Naive thymus-derived CD8-positive, alpha-beta T cell (primary cell): Measurements from ENCODE around the gene CMTM1. TPM values are rescaled to one million over a fixed set of nuclear protein-coding genes. Genes with fewer than 3 reads are reported as not detected.

ENCODE experiments used
- ATAC-seq, 2 donors: fragments of 150-1000 bp; cut with Tn5 transposase in 1 of 2; sonication (Bioruptor Pico), chemical (Tn5 transposase) in 1 of 2; 1 replicate in 1 of 2; 2 replicates in 1 of 2; pipeline ENCODE4 v1.10.0; 2021; ENCODE audit warnings: mild to moderate bottlenecking in 2 of 2, moderate library complexity in 2 of 2
- POLR2A ChIA-PET: fragments of 350-600 bp; sonication (Branson Sonifier 250); formaldehyde crosslinking; loops from one replicate; lab custom pipeline; 2021; ENCODE audit warnings: antibody characterized with exemption; lab: Charles Lee
- DNase-seq, 10 donors: peaks; one replicate each; pipeline versions ENCODE4 v3.0.0 to v3.0.0-alpha.2; 2020 to 2022
- H3K27ac Mint-ChIP-seq, 10 donors: one replicate each; pipeline ENCODE4 v1.8.0; 2020 to 2022; ENCODE audit warnings: mild to moderate bottlenecking in 10 of 10, mixed read lengths in 10 of 10, moderate library complexity in 4 of 10, inconsistent platforms in 1 of 10
- H3K27me3 Mint-ChIP-seq, 5 donors: one replicate each; pipeline ENCODE4 v1.8.0; 2021 to 2022; ENCODE audit warnings: mixed read lengths in 5 of 5
- H3K36me3 Mint-ChIP-seq, 3 donors: one replicate each; pipeline ENCODE4 v1.8.0; 2020 to 2022; ENCODE audit warnings: mixed read lengths in 3 of 3, mild to moderate bottlenecking in 2 of 3, inconsistent platforms in 1 of 3
- H3K4me1 Mint-ChIP-seq, 4 donors: one replicate each; pipeline ENCODE4 v1.8.0; 2021 to 2022; ENCODE audit warnings: mixed read lengths in 4 of 4
- H3K4me3 Mint-ChIP-seq, 10 donors: one replicate each; pipeline ENCODE4 v1.8.0; 2020 to 2022; ENCODE audit warnings: mild to moderate bottlenecking in 10 of 10, mixed read lengths in 10 of 10, moderate library complexity in 6 of 10, inconsistent platforms in 1 of 10
- H3K9me3 Mint-ChIP-seq, 9 donors: one replicate each; pipeline ENCODE4 v1.8.0; 2020 to 2022; ENCODE audit warnings: mixed read lengths in 9 of 9, mild to moderate bottlenecking in 3 of 9, inconsistent platforms in 1 of 9, moderate library complexity in 1 of 9
- polyA plus RNA-seq, 3 donors: library from polyadenylated mRNA; unstranded; fragments of 300-500 nt; fragmentation: Illumina TruSeq; gene quantifications; one replicate each; pipeline ENCODE4 v1.2.3, GENCODE V29; 2021
- total RNA-seq, 8 experiments: library from RNA in 2 of 8; stranded (reverse) in 2 of 8; gene quantifications; one replicate each; pipeline ENCODE4 v1.2.3 and lab custom pipeline; 2021 to 2026

The CMTM1 gene
- total and polyA plus RNA-seq, 5 experiments from 2014 or later = 0.48 to 3.9 (median 2.0) TPM; not detected in 1

DNA sequence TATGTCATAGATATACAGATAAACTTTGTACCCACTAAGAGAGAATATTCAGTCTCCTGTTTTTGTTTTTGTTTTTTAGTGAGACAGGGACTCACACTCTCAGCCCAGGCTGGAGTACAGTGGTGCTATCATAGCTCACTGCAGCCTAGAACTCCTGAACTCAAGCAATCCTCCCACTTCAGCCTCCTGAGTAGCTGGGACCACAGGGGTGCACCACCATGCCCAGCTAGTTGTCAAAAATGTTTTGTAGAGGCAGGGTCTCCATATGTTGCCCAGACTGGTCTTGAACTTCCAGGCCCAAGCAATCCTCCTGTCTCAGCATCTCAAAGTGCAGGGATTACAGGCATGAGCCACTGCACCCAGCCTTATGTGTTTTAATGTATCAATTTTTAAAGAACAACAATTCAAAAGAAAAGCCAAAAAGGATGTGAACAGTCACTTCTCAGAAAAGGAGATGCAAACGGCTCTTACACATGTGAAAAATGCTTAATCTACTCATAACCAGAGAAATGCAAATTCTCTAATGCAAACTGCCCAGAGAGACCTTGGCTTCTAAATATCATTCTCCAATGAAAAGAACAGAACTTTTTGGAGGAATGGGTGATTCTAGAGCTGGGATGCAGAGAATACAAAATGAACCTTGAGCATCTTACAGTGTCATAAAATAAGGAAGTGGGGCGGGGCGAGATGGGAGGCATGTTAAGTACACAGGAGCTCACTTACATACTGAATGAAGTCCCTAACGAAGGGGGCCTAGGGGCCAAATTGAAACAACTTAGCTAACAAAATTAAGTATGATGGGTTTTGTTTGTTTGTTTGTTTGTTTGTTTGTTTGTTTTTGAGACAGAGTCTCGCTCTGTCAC is 31.0 kb downstream of the CMTM1 start:
- H3K27ac Mint-ChIP-seq = peak overlapping the region in 9 of 10 donors; percentile 27 to 77 (median 56)
- H3K36me3 Mint-ChIP-seq = peaks cover 0 to 6% (median 0%) of the 10 kb centered on the region in 3 donors
- peaks cover 10 to 40% (median 35%) of the 10 kb centered on the region in 4 donors for H3K4me1 Mint-ChIP-seq
- DNase-seq = no peak
- POLR2A ChIA-PET = interaction anchor here (0.6 to 0.9 kb wide), 3 partner anchors 9 to 161 kb away, joined by 3 to 4 read pairs (median 3); no protein-coding TSS in a partner anchor
- no peak for ATAC-seq
- H3K9me3 Mint-ChIP-seq = peaks cover 0 to 7% (median 0%) of the 10 kb centered on the region in 9 donors
- H3K27me3 Mint-ChIP-seq = peaks cover 0 to 2% (median 0%) of the 10 kb centered on the region in 5 donors
- peak overlapping the region in 2 of 10 donors; percentile 3 to 42 for H3K4me3 Mint-ChIP-seq

DNA sequence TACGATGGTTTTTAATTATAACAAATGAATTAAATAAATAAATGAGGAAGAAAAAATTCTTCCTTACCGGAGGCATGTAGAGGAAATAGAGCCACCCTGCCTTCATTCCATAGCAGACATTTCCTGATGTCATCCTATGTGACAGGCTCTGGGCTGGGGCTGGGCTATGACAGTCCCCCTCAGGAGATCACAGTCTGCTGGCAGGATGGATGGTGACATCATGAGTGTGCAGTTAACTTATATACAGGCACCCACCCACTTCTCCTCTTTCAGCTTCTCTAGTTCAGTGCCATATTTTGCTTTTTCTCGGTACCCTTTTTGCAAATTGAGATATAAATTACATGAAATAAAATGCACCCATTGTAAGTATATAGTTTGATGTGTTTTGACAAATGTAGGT is 31.9 kb downstream of the CMTM1 start:
- POLR2A ChIA-PET = no interaction called here
- H3K36me3 Mint-ChIP-seq = peaks cover 0 to 6% (median 0%) of the 10 kb centered on the region in 3 donors
- ATAC-seq (peak; percentile 50 to 64), DNase-seq (no peak)
- peaks cover 13 to 44% (median 40%) of the 10 kb centered on the region in 4 donors for H3K4me1 Mint-ChIP-seq
- peak overlapping the region in 9 of 10 donors; percentile 0 to 85 (median 59) for H3K27ac Mint-ChIP-seq
- peaks cover 0 to 2% (median 0%) of the 10 kb centered on the region in 5 donors for H3K27me3 Mint-ChIP-seq
- H3K9me3 Mint-ChIP-seq = peaks cover 0 to 7% (median 0%) of the 10 kb centered on the region in 9 donors
- peak overlapping the region in 2 of 10 donors; percentile 14 to 24 for H3K4me3 Mint-ChIP-seq

DNA sequence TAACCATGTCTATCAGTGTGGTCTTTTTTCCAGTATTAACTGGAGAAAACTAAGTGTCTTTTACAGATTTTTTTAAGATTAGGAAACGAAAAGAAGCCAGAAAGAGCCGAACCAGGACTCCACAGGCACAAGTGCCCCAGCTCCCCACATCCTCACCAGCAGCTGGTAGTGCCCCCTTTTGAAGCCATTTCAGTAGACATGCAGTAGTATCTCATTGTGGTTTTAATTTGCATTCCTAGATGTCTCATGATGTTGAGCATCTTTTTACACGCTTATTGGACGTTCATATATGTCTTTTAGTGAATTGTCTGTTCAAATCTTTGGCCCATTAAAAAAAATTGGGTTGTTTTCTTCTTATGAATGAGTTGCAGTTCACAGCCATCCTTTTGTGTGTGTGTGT is 33.5 kb downstream of the CMTM1 start:
- Mint-ChIP-seq H3K27ac (peak overlapping the region in 9 of 10 donors; percentile 8 to 82 (median 41)), H3K9me3 (peaks cover 0 to 7% (median 0%) of the 10 kb centered on the region in 9 donors), H3K4me1 (peaks cover 18 to 53% (median 48%) of the 10 kb centered on the region in 4 donors), H3K36me3 (peaks cover 0 to 6% (median 0%) of the 10 kb centered on the region in 3 donors), H3K4me3 (peak overlapping the region in 5 of 10 donors; percentile 5 to 39 (median 28)), H3K27me3 (peaks cover 0 to 2% (median 0%) of the 10 kb centered on the region in 5 donors)
- POLR2A ChIA-PET = no interaction called here
- DNase-seq = peak in 3 of 10 donors; percentile 31 to 62 (median 57)
- ATAC-seq = peak in 1 of 2 donors; percentile 29

DNA sequence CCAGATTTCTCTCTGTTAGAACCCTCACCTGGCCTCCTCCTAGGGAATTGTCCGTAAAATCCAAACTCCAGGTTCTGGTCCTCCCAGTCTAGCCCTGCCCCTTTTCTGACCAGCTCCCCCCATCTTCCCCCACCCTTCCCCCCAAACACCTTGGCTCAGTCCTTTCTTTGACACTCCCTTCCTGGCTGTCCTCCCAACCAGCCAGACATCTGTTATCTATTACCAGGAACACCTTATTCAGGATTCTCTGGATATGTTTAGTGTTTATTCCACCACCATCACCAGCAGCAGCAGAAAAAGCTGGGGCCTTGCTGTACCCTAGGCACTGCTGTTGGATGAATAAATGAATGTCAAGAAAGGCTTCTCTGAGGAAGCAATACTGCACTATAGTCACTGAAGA is 34.2 kb downstream of the CMTM1 start:
- peak overlapping the region in 4 of 10 donors; percentile 39 to 86 (median 72) for H3K27ac Mint-ChIP-seq
- peaks cover 18 to 53% (median 46%) of the 10 kb centered on the region in 4 donors for H3K4me1 Mint-ChIP-seq
- POLR2A ChIA-PET = no interaction called here
- DNase-seq (no peak), ATAC-seq (no peak)
- peaks cover 0 to 6% (median 0%) of the 10 kb centered on the region in 3 donors for H3K36me3 Mint-ChIP-seq
- H3K27me3 Mint-ChIP-seq = peaks cover 0 to 2% (median 0%) of the 10 kb centered on the region in 5 donors
- peaks cover 0 to 7% (median 0%) of the 10 kb centered on the region in 9 donors for H3K9me3 Mint-ChIP-seq
- peak overlapping the region in 1 of 10 donors; percentile 31 for H3K4me3 Mint-ChIP-seq

DNA sequence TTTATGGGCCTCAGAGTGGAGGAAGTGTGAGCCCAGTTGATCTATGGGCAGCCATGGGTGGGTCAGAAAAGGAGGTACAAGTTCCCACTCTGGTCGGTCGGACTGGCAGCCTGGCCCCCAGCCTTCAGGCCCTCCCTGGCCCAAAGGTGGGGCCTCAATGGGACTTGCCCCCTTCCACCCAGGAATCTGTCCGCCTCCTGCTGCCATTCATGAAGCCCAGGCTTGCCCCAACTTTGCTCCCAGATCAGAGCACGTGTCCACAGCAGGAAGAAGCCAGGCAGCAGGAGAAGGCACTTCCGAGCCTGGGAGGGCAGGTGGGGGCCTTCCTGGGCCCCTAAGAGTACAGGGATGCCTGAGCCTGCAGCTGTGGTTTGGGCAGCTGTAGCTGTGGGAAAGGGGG is 35.2 kb downstream of the CMTM1 start:
- H3K27ac Mint-ChIP-seq = peak overlapping the region in 1 of 10 donors; percentile 29
- peaks cover 0 to 6% (median 0%) of the 10 kb centered on the region in 3 donors for H3K36me3 Mint-ChIP-seq
- H3K4me1 Mint-ChIP-seq = peaks cover 24 to 61% (median 54%) of the 10 kb centered on the region in 4 donors
- DNase-seq = no peak
- peaks cover 0 to 2% (median 0%) of the 10 kb centered on the region in 5 donors for H3K27me3 Mint-ChIP-seq
- peaks cover 0 to 7% (median 0%) of the 10 kb centered on the region in 9 donors for H3K9me3 Mint-ChIP-seq
- POLR2A ChIA-PET = interaction anchor here (0.9 to 1.0 kb wide), 3 partner anchors 12 to 193 kb away, joined by 3 to 10 read pairs (median 3); no protein-coding TSS in a partner anchor
- no peak for ATAC-seq
- H3K4me3 Mint-ChIP-seq = no peak overlapping the region

DNA sequence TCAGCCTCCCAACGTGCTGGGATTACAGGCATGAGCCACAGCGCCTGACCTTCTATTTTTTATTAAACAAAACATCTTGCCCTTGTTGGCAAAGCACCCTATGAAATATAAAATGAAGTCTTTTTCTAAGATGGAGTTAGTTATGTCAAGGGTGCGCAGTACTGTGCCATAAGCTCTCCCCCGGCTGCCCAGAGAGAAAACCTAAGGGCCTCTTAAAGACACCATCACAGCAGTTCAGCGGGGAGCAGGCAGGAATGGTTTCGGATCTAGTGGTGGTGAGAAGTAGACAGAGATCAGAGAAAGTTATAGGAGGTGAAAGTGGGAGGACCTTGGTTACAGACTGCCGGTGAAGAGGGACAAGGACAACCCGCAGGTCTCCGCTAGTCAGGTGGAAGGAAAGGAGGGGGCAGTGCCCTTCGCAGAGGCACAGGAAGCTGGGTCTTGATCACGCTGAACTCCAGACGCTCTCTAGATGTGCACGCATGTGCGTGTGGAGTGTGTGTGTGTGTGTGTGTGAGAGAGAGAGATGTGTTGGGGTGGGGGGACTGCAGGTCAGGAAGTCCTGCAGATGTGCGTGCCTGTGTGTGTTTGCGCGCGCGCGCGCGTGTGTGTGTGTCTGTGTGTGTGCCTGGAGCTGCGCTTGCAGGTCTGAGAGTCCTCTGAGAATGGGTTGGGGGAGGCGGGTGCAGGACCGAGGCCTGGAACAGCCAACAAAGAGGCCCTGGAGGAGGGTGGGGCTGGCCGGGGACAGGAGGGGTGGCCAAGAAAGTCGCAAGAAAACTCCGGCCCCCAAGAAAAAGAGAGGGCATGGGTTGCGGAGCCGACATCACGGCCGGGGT is 37.5 kb downstream of the CMTM1 start:
- Mint-ChIP-seq H3K27ac (peak overlapping the region; percentile 91 to 97 (median 94)), H3K4me1 (peaks cover 22 to 65% (median 57%) of the 10 kb centered on the region in 4 donors), H3K27me3 (peaks cover 0 to 2% (median 0%) of the 10 kb centered on the region in 5 donors), H3K9me3 (peaks cover 0 to 7% (median 0%) of the 10 kb centered on the region in 9 donors), H3K36me3 (peaks cover 0 to 6% (median 0%) of the 10 kb centered on the region in 3 donors), H3K4me3 (peak overlapping the region; percentile 85 to 97 (median 93))
- POLR2A ChIA-PET = interaction anchor here (0.6 to 2.5 kb wide), 23 partner anchors 10 to 1470 kb away, joined by 3 to 33 read pairs (median 5); partner anchors contain the start of genes CKLF, CMTM2, DYNC1LI2 and NAE1
- DNase-seq = peak; percentile 44 to 93 (median 78)
- ATAC-seq = peak; percentile 62 to 76

DNA sequence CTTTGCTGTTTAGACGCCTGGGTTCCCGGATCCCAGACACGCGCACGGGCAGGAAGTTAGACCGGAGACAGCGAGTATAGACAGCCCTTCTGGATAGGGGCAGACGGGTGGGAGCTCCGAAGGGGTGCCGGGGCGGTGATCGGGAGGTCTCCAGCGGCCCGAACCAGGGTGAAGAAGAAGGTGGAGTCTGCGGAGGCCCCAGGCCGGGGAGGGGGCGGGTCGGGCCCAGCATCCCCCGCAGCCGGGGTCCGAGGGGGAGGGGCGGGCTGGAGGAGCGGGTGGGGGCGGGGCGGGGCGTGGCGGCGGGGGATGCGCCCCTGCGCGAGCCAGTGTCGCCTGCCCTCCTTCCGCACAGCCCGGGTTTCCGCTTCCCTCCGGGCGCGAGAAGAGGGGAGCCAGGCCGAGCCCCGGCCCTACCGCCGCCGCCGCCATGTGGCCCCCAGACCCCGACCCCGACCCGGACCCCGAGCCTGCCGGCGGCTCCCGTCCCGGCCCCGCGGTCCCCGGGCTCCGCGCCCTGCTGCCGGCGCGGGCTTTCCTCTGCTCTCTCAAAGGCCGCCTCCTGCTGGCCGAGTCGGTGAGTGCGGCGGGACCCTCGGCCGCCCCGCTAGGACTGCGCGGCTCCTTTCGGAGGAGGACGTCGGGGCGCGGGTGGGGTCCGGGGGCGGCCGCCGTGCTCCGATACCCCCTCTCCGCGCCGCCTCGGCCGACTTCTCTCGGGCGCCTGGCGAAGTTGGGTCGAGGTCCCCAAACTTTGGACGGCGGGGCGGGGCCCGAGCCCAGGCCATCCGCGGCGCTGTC is 38.3 kb downstream of the CMTM1 start, which contains the start of gene CMTM3:
Gene CMTM3, plus strand, starts transcription at position 329 of the 801 bp plus-strand sequence. Its CDS starts 102 bp downstream, at position 431.
- H3K4me1 Mint-ChIP-seq = peaks cover 22 to 62% (median 53%) of the 10 kb centered on the region in 4 donors
- peak; percentile 55 to 62 for ATAC-seq
- POLR2A ChIA-PET = interaction anchor here (0.7 to 2.5 kb wide), 22 partner anchors 11 to 264 kb away, joined by 3 to 33 read pairs (median 5); partner anchors contain the start of genes CKLF, CMTM2, DYNC1LI2 and NAE1

DNA sequence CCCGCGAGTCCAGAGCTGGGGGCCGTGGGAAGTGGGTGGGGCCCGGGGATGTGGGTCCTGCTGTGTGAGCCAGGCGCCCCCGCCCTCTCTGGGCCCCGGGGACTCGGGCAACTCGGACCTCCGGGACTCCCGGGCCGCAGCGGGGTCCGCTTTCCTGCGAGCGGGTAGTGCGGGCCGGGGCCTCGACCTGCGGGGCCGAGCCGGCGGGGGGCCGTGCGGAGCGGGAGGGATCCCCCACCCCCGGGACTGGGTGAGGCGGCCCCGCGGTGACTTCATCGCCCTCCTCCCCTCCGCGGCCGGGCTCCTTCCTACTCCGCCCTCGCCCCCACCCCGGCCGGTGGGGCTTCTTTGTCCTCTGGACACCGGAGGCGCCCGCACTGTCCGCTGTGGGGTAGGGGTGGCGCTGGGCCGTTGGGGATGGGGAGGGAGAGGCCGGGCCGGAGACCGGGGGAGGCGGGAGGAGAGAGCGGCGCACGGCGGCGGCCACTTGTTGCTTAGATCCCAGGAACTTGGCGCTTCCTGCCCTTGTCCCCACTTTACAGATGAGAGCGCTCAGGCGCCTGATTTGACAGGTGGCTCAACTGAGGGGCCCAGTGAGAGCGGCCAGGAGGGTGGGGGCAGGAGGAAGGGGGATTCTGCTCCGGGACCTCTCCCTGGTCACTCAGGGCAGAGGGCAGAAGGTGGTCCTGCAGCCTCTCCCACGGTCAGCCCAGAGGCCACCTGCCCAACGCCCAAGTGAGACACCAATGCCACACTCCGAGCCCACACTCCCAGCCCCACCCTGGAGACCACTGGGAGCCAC is 39.1 kb downstream of the CMTM1 start:
- Mint-ChIP-seq H3K36me3 (peaks cover 0 to 10% (median 6%) of the 10 kb centered on the region in 3 donors), H3K4me3 (peak overlapping the region; percentile 72 to 92 (median 82))
- POLR2A ChIA-PET = interaction anchor here (0.7 to 2.5 kb wide), 4 partner anchors 16 to 198 kb away, joined by 4 to 33 read pairs (median 14); partner anchors contain the start of gene CKLF

More for the DNA sequence above, 38.3 kb downstream of the CMTM1 start, which contains the start of gene CMTM3:
- Mint-ChIP-seq H3K4me3 (peak within 1 kb of the TSS; percentile 85 to 97 (median 93)), H3K27ac (peak within 1 kb of the TSS; percentile 91 to 97 (median 94)), H3K36me3 (peaks cover 0 to 6% (median 3%) of the 10 kb centered on the region in 3 donors), H3K27me3 (peaks cover 0 to 2% (median 0%) of the 10 kb centered on the region in 5 donors), H3K9me3 (peaks cover 0 to 7% (median 0%) of the 10 kb centered on the region in 9 donors)
- peak; percentile 56 to 82 (median 72) for DNase-seq

DNA sequence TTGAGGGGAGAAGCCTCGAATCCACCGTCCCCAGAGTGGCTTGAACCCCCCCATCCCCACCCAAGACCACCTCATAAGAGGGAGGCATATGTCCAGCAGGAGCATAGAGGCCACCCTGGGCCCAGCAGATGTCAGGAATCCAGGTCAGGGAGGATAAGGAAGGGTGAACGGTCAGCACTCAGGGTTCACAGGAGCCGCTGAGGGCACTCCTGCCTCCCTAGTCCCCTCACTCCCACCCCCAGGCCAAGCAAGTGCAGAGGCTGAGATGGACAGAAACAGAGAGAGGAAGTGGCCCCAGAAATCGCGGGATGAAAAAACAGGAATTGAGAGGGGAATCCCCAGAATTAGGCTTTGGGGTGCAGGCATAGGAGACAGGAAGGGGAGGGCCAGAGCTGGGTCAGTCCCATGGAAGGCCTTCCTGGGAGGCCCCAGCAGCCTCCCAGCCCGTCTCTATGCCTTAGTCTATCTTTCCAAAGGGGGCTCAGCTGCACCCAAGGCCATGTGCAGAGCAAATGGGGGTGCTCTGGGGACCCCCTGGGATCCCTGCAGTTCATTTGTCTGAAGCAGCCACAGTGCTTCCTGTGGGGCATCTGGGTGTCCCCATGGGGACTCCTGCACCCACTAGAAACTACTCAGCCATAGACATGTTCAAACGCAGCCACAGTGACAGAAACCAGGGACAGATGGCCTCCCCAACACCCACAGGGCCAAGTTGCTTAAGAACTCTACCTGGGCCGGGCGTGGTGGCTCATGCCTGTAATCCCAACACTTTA is 39.9 kb downstream of the CMTM1 start:
- ATAC-seq = no peak
- POLR2A ChIA-PET = interaction anchor here (0.5 to 1.6 kb wide), 4 partner anchors 9 to 129 kb away, joined by 3 to 4 read pairs (median 3); no protein-coding TSS in a partner anchor
- Mint-ChIP-seq H3K9me3 (peaks cover 0 to under 1% (median 0%) of the 10 kb centered on the region in 9 donors), H3K36me3 (peaks cover 0 to 18% (median 0%) of the 10 kb centered on the region in 3 donors), H3K27me3 (peaks cover 0 to 2% (median 0%) of the 10 kb centered on the region in 5 donors), H3K4me1 (peaks cover 19 to 49% (median 42%) of the 10 kb centered on the region in 4 donors), H3K4me3 (peak overlapping the region; percentile 72 to 92 (median 82)), H3K27ac (peak overlapping the region; percentile 72 to 91 (median 83))
- no peak for DNase-seq

More for the DNA sequence above, 39.1 kb downstream of the CMTM1 start:
- Mint-ChIP-seq H3K4me1 (peaks cover 19 to 56% (median 47%) of the 10 kb centered on the region in 4 donors), H3K27me3 (peaks cover 0 to 2% (median 0%) of the 10 kb centered on the region in 5 donors), H3K9me3 (peaks cover 0 to 7% (median 0%) of the 10 kb centered on the region in 9 donors), H3K27ac (peak overlapping the region in 7 of 10 donors; percentile 78 to 91 (median 83))
- ATAC-seq (peak in 1 of 2 donors; percentile 13), DNase-seq (peak in 2 of 10 donors; percentile 27 to 28)
